ENCODE measurements around the gene EDIL3.
"Not testable (repeated sequence)": the region's sequence is repeated elsewhere in the genome, so short reads cannot be mapped to it uniquely, and the experiment has no call there.

The EDIL3 gene

DNA sequence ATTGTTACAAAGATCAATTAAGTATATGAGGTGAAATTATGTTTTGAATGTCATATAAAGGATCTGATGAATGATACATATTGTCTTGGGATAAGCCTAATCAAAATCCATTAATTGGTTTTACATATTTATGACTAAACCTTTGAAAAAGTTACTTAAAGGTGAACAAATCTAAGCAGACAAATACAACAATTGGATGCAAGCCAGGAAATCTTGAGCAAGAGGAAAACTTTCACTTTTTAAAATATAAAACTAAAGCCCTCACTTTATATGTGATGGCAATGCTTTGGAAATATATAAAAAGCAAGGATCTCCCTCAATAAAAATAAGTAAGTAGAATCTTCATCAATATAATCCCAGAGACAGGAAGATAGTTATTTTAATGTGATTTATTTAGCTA lies 80.1 kb downstream of the EDIL3 start:
- TF ChIP-seq, protein P1, sequence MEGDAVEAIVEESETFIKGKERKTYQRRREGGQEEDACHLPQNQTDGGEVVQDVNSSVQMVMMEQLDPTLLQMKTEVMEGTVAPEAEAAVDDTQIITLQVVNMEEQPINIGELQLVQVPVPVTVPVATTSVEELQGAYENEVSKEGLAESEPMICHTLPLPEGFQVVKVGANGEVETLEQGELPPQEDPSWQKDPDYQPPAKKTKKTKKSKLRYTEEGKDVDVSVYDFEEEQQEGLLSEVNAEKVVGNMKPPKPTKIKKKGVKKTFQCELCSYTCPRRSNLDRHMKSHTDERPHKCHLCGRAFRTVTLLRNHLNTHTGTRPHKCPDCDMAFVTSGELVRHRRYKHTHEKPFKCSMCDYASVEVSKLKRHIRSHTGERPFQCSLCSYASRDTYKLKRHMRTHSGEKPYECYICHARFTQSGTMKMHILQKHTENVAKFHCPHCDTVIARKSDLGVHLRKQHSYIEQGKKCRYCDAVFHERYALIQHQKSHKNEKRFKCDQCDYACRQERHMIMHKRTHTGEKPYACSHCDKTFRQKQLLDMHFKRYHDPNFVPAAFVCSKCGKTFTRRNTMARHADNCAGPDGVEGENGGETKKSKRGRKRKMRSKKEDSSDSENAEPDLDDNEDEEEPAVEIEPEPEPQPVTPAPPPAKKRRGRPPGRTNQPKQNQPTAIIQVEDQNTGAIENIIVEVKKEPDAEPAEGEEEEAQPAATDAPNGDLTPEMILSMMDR (IDR thresholded peaks at IDR 0.05; ENCODE audit: insufficient read depth, low read length, poor library complexity, severe bottlenecking) = no peak

GRCh38 chr5:84303315-84303714 lies 81.4 kb downstream of the EDIL3 start:
- Histone ChIP-seq H3K36me3 (ENCODE audit: control insufficient read depth, insufficient read depth, low read length) (no peaks in the 10 kb centered on the region), H3K27me3 (replicated peaks; ENCODE audit: control insufficient read depth, insufficient read depth, low read length) (no peaks in the 10 kb centered on the region), H3K4me3 (replicated peaks; ENCODE audit: low read depth, low read length) (no peak overlapping the region)
- DNase-seq (ENCODE audit: extremely low read depth, insufficient read length) = no peak
- TF ChIP-seq, protein P1 (IDR thresholded peaks at IDR 0.05; ENCODE audit: insufficient read depth, low read length, poor library complexity, severe bottlenecking) = no peak

More for the DNA sequence above, 80.1 kb downstream of the EDIL3 start:
- no peak for DNase-seq (ENCODE audit: extremely low read depth, insufficient read length)
- Histone ChIP-seq H3K4me3 (replicated peaks; ENCODE audit: low read depth, low read length) (no peak overlapping the region), H3K36me3 (ENCODE audit: control insufficient read depth, insufficient read depth, low read length) (no peaks in the 10 kb centered on the region), H3K27me3 (replicated peaks; ENCODE audit: control insufficient read depth, insufficient read depth, low read length) (no peaks in the 10 kb centered on the region)

DNA sequence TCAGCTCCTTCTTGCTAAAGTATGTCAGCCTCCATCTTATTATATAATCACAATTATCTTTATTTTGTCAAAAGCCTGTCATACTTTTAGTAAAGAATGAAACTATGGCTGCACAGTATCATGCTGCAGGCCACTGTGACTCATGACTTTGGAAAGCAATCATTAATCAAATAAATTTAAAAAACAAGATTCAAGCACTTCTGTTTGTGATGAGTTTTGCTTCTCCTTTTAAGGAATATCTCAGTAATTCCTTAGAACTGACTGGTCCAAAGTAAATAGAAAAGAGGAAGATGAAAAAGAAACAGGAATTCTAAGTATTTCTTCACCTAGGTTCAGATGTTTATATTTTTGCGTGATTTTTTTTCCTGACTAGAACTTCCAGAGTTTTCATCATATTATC lies 83.1 kb downstream of the EDIL3 start:
- Histone ChIP-seq H3K27me3 (replicated peaks; ENCODE audit: control insufficient read depth, insufficient read depth, low read length) (no peaks in the 10 kb centered on the region), H3K36me3 (ENCODE audit: control insufficient read depth, insufficient read depth, low read length) (no peaks in the 10 kb centered on the region), H3K4me3 (replicated peaks; ENCODE audit: low read depth, low read length) (no peak overlapping the region)
- no peak for DNase-seq (ENCODE audit: extremely low read depth, insufficient read length)
- TF ChIP-seq, protein P1 (IDR thresholded peaks at IDR 0.05; ENCODE audit: insufficient read depth, low read length, poor library complexity, severe bottlenecking) = no peak

DNA sequence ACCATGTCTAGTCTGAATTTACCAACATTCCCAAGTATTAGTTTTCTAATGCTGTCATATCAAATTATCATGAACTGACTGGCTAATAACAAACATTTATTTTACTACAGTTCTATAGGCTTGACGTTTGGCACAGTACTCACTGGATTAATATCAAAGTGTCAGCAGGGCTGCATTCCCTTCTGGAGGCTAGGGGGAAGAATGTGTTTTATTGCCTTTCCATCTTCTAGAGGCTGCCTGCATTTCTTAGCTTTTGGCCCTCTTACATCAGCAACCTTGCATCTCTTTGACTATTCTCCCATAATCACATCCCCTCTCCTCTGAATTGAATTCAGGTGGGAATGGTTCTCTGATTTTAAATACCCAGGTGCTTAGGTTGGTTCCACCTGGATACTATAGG lies 84.7 kb downstream of the EDIL3 start:
- no peaks in the 10 kb centered on the region for H3K27me3 ChIP-seq (replicated peaks; ENCODE audit: control insufficient read depth, insufficient read depth, low read length)
- no peak overlapping the region for H3K4me3 ChIP-seq (replicated peaks; ENCODE audit: low read depth, low read length)
- TF ChIP-seq, protein P1 (IDR thresholded peaks at IDR 0.05; ENCODE audit: insufficient read depth, low read length, poor library complexity, severe bottlenecking) = no peak
- DNase-seq (ENCODE audit: extremely low read depth, insufficient read length) = no peak
- no peaks in the 10 kb centered on the region for H3K36me3 ChIP-seq (ENCODE audit: control insufficient read depth, insufficient read depth, low read length)

- no peaks in the 10 kb centered on the region for H3K36me3 ChIP-seq (ENCODE audit: control insufficient read depth, insufficient read depth, low read length)
- DNase-seq (ENCODE audit: extremely low read depth, insufficient read length) = no peak
- TF ChIP-seq, protein P1 (IDR thresholded peaks at IDR 0.05; ENCODE audit: insufficient read depth, low read length, poor library complexity, severe bottlenecking) = no peak
- no peaks in the 10 kb centered on the region for H3K27me3 ChIP-seq (replicated peaks; ENCODE audit: control insufficient read depth, insufficient read depth, low read length)
- H3K4me3 ChIP-seq (replicated peaks; ENCODE audit: low read depth, low read length) = no peak overlapping the region
Measured at GRCh38 chr5:84298628-84299027, 86.1 kb downstream of the EDIL3 start.

- H3K27me3 ChIP-seq (replicated peaks; ENCODE audit: control insufficient read depth, insufficient read depth, low read length); DNase-seq (ENCODE audit: extremely low read depth, insufficient read length); H3K36me3 ChIP-seq (ENCODE audit: control insufficient read depth, insufficient read depth, low read length); H3K4me3 ChIP-seq (replicated peaks; ENCODE audit: low read depth, low read length): not testable (repeated sequence)
Measured at GRCh38 chr5:84297641-84298040, 87.0 kb downstream of the EDIL3 start.

Data from GM06990 (cell line).